Right lobe of liver (tissue), 6 donors: Measurements from ENCODE around the gene RAD51AP2. TPM values are rescaled to one million over a fixed set of nuclear protein-coding genes. Genes with fewer than 3 reads are reported as not detected.

Source experiments
- ATAC-seq, 4 donors: fragments of 200-7000 bp; cut with Tn5 transposase; one replicate each; pipeline ENCODE4 v1.9.1; 2020; ENCODE audit warnings: mild to moderate bottlenecking in 4 of 4, moderate library complexity in 4 of 4
- DNase-seq, 3 donors: peaks; one replicate each; pipeline ENCODE4 v3.0.0-alpha.2; 2020
- H3K27ac ChIP-seq, 3 donors: fragments of 200-600 bp; one replicate each; pipeline ENCODE4 v1.8.0; 2022
- H3K27me3 ChIP-seq, 2 donors: fragments of 200-600 bp; one replicate each; pipeline ENCODE4 v1.8.0; 2022
- H3K36me3 ChIP-seq, 4 donors: fragments of 200-600 bp; sonication (generic) in 1 of 4; one replicate each; pipeline versions ENCODE4 v1.5.1 to v1.8.0; 2017 to 2022; ENCODE audit warnings: control low read depth in 1 of 4
- H3K4me1 ChIP-seq, 4 donors: fragments of 200-600 bp; sonication (generic) in 1 of 4; one replicate each; pipeline versions ENCODE4 v1.5.1 to v1.8.0; 2017 to 2022; ENCODE audit warnings: control low read depth in 1 of 4
- H3K4me3 ChIP-seq, 3 donors: fragments of 200-600 bp; one replicate each; pipeline ENCODE4 v1.8.0; 2022
- H3K9me3 ChIP-seq, 4 donors: fragments of 200-600 bp; sonication (generic) in 1 of 4; one replicate each; pipeline versions ENCODE4 v1.5.1 to v1.8.0; 2017 to 2022; ENCODE audit warnings: control low read depth in 1 of 4
- CTCF ChIP-seq, 4 donors: fragments of 200-600 bp in 3 of 4; fragments of 450-650 bp in 1 of 4; IDR thresholded peaks; one replicate each; pipeline versions ENCODE4 v1.5.1 to v1.8.0; 2016 to 2022; ENCODE audit warnings: antibody characterized with exemption in 4 of 4, mild to moderate bottlenecking in 2 of 4
- POLR2A ChIP-seq: fragments of 450-650 bp; IDR thresholded peaks from one replicate; pipeline ENCODE4 v1.6.1; 2017; ENCODE audit warnings: antibody characterized with exemption, mild to moderate bottlenecking
- WGBS: methylation state at CpG from one replicate; pipeline ENCODE4 v1.1.6; 2018; ENCODE audit warnings: low coverage, low lambda C conversion rate; ENCODE audit not compliant: insufficient coverage; ENCODE audit errors: missing lambda C conversion rate; 5-methylcytosine and 5-hydroxymethylcytosine counted together
- intact Hi-C, 2 donors: fragments of 100-400 bp; cut with DNase I; formaldehyde crosslinking; loops; one replicate each; pipeline versions ENCODE4 v1.11.2 to v1.14.1; 2022
- total RNA-seq, 6 experiments: library from RNA; depleted of rRNA in 2 of 6; stranded (reverse); fragments of >200 nt in 2 of 6; fragmentation: NEBNext Ultra II Directional in 3 of 6; extraction: Animal tissue kit (Norgen Biotek cat#: 25700) in 3 of 6; gene quantifications; one replicate each; pipeline versions ENCODE4 v1.1.0 to v1.2.4, GENCODE V29; 2016 to 2023
- donor health status: DM: no; HTN: yes; CAD: no.
- donor health status: DM: no; HTN: no; CAD: no.
- donor health status: DM: no; HTN: no; CAD: no.
- donor health status: DM: no; HTN: yes; CAD: no.
- donor health status: DM: no; HTN: yes; CAD: no.

RAD51AP2 gene
- total RNA-seq, 6 experiments from 2014 or later, result 0.12 to 0.31 (median 0.22) TPM; not detected in 3

GRCh38 chr2:17555150-17555549 is 36.9 kb upstream of the RAD51AP2 start:
- DNase-seq (no peak), ATAC-seq (peak; percentile 44 to 57 (median 47))
- Histone ChIP-seq H3K27me3 (no peaks in the 10 kb centered on the region), H3K4me3 (no peak overlapping the region), H3K4me1 (peaks cover 0 to 20% (median 6%) of the 10 kb centered on the region in 4 donors), H3K27ac (peak overlapping the region in 1 of 3 donors; percentile 11), H3K9me3 (no peaks in the 10 kb centered on the region), H3K36me3 (no peaks in the 10 kb centered on the region)
- intact Hi-C loops, result no loop called here
- TF ChIP-seq POLR2A, result no peak
- no peak for TF ChIP-seq CTCF (IDR thresholded peaks at IDR 0.05)
- WGBS, result 27% methylated on average over 1 of the region's 1 CpG

GRCh38 chr2:17550907-17551306 is 32.7 kb upstream of the RAD51AP2 start:
- H3K4me3 ChIP-seq, result no peak overlapping the region
- intact Hi-C loops, result no loop called here
- H3K36me3 ChIP-seq, result no peaks in the 10 kb centered on the region
- ATAC-seq (no peak), DNase-seq (no peak)
- TF ChIP-seq POLR2A (no peak), CTCF (IDR thresholded peaks at IDR 0.05) (no peak)
- WGBS, result 67% methylated on average over 2 of the region's 2 CpGs
- H3K4me1 ChIP-seq, result peaks cover 0 to 19% (median 10%) of the 10 kb centered on the region in 4 donors
- no peaks in the 10 kb centered on the region for H3K27me3 ChIP-seq
- no peaks in the 10 kb centered on the region for H3K9me3 ChIP-seq
- H3K27ac ChIP-seq, result no peak overlapping the region

- no peaks in the 10 kb centered on the region for H3K27me3 ChIP-seq
- H3K4me3 ChIP-seq, result peak overlapping the region in 1 of 3 donors; percentile 5
- ATAC-seq (peak; percentile 26 to 53 (median 44)), DNase-seq (no peak)
- TF ChIP-seq CTCF (IDR thresholded peaks at IDR 0.05) (no peak), POLR2A (no peak)
- WGBS, result 25% methylated on average over 5 of the region's 5 CpGs
- H3K27ac ChIP-seq, result peak overlapping the region; percentile 36 to 74 (median 70)
- intact Hi-C loops, result no loop called here
- H3K4me1 ChIP-seq, result peaks cover 0 to 38% (median 6%) of the 10 kb centered on the region in 4 donors
- no peaks in the 10 kb centered on the region for H3K9me3 ChIP-seq
- no peaks in the 10 kb centered on the region for H3K36me3 ChIP-seq
These were observed 29.5 kb upstream of the RAD51AP2 start for GRCh38 chr2:17547737-17548136.

- H3K4me3 ChIP-seq, result peak overlapping the region in 1 of 3 donors; percentile 5
- no peak for TF ChIP-seq CTCF (IDR thresholded peaks at IDR 0.05)
- TF ChIP-seq POLR2A, result no peak
- intact Hi-C loops, result no loop called here
- H3K4me1 ChIP-seq, result peaks cover 0 to 43% (median 6%) of the 10 kb centered on the region in 4 donors
- no peaks in the 10 kb centered on the region for H3K36me3 ChIP-seq
- no peaks in the 10 kb centered on the region for H3K9me3 ChIP-seq
- no peak for DNase-seq
- H3K27me3 ChIP-seq, result no peaks in the 10 kb centered on the region
- WGBS, result 21% methylated on average over 2 of the region's 2 CpGs
- peak overlapping the region; percentile 36 to 74 (median 70) for H3K27ac ChIP-seq
- peak; percentile 30 to 71 (median 52) for ATAC-seq
These were observed 29.0 kb upstream of the RAD51AP2 start for GRCh38 chr2:17547237-17547636.
